H4 (cell line): Measurements from ENCODE around the gene TMEM218. TPM values are rescaled to one million over a fixed set of nuclear protein-coding genes. Genes with fewer than 3 reads are reported as not detected.

Source experiments
- DNase-seq: peaks from one replicate; pipeline ENCODE4 v3.0.0-alpha.2; 2015; ENCODE audit warnings: low spot score
- total RNA-seq: library from RNA; depleted of rRNA; stranded (reverse); fragments of >200 nt; shearing (Covaris generic); gene quantifications from 2 replicates; pipeline ENCODE4 v1.2.3, GENCODE V29; 2014; rRNA removed

Gene TMEM218
- 34.3 and 38.1 TPM in 2 replicates for total RNA-seq

DNA sequence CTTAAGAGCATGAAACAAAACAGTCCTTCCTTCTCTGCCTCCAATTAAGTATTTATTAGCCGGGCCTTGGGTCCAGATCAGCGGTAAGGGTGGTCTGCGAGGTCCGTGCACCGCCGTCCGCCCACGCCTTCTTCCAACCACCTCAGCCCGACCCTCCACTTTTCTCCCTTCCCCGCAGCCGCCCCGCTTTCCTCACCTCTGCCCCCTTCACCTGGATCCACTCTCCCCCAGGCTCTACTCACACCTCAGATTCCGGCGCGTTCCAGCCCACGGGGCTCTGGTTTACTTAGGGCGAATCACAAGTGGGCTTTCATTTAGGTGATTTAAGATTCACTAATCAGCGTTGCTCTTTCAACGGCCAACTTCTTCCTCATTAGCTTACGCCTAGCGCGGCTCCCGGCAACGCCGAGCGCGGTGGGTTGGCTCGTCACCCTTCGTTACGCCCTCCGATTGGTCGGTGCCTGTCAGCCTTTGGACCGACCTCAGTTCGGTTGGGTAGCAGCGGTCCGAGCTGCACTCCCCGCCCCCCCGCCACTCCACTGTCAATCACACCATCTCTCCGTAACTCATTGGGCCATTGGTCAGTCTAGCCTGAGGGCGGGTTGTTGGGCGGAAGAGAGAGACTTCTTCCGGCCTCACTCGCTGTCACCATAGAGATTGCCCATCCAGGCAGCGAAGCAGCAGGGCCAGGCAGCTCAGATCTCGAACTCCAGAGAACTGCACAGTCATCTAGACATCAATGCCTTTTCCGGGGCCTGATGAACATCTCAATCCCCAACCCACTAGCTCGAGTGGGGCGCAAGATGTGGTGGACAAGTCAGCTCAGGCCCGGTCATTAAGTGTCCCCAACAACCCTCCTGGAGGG is at the start of gene TMEM218:
Gene TMEM218, minus strand, starts transcription at position 284 of the 865 bp plus-strand sequence. CDS start 9,385 bp downstream, outside the sequence.
- DNase-seq, result peak; percentile 100

DNA sequence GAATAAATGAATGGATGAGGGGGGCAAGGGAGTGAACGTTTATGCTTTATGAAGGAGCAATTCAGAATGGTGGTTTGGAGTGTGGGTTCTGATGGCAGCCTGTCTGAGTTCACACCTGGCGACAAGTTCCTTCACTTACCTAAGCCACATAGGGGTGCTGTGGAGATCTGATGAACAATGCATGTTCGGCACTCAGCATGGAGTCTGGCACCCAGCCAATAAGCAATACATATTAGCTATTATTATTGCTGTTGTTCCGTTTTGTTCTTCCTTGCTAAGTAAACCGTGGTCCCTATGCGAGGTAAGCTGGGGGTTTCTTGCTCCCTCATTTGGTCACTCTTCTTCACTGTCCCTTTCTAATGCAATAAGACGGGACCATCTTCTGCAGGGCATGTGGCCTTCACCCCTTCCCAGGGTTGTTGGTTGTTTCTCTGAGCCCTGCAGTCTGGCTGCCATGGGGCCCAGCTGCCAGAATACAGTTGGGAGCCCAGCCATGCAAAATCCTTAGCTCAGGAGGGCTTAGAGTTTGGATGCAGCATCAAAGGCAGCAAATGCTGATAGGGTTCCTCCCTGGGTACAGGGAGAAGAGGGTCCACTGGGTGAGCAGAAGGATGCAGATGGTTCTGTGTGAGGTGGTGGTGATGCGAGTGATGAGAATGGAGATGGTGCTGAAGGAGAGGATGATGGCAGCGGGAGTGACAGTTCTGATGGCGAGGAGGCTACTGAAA is 46.7 kb upstream of the TMEM218 start:
- no peak for DNase-seq

DNA sequence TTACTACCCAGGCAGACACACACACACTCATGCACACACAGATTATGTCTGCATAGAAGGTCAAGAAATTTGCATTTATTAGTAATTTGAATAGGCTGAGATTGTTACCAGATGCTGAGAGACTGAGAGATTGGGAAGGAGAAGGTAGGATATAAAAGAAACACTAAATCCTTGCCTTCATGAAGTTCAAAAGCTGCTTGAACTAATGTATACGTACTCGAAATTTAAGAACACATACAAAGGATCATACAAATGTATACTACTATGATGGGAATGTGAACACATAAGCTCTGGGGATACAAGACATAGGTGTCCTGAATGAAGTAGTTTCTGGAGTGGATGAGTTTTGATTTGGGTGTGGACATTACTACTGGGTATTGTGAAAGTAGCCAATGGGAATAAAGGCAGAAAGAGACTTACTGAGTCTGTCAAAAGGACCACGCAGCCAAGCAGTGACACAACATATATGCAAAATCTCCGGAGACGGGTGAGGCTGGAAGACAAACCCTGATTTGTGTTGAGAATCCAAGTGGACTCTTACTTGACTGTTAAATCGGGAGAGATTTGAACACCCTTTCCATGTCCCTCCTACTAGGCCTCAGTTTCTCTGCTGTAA is 45.8 kb upstream of the TMEM218 start:
- no peak for DNase-seq

GRCh38 chr11:125156346-125157117 is 45.1 kb upstream of the TMEM218 start:
- no peak for DNase-seq

DNA sequence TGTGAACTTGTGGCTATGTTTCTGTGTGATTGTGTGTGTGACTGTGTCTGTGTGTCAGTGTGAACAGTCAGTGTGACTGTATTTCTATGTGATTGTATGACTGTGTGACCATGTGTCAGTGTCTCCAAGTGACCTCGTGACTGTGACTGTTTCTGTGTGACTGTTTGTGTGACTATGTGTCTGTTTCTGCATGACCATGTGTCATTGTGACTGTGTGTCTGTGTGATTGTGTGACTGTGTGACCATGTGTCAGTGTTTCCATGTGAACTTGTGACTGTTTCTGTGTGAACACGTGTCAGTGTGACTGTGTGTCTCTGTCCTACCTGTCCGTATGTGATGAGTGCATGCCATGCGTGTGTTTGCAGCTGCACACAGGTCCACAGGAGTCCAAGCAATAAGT is 44.3 kb upstream of the TMEM218 start:
- DNase-seq, result no peak

DNA sequence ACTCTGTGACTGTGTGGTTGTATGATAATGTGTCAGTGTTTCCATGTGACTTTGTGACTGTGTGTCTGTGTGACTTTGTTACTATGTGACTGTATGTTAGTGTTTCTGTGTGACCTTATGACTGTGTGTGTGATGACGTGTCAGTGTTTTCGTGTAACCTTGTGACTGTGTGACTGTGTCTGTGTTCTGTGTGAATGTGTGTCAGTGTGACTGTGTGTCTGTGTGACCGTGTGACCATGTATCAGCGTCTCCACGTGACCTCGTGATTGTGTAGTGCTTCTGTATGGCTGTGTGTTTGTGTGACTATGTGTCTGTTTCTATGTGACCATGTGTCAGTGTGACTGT is 43.6 kb upstream of the TMEM218 start:
- no peak for DNase-seq

- no peak for DNase-seq
Observed at GRCh38 chr11:125154378-125155099, 43.1 kb upstream of the TMEM218 start.

- no peak for DNase-seq
Observed at GRCh38 chr11:125153837-125154236, 42.4 kb upstream of the TMEM218 start.

GRCh38 chr11:125148743-125149142 is 37.3 kb upstream of the TMEM218 start:
- DNase-seq, result no peak

DNA sequence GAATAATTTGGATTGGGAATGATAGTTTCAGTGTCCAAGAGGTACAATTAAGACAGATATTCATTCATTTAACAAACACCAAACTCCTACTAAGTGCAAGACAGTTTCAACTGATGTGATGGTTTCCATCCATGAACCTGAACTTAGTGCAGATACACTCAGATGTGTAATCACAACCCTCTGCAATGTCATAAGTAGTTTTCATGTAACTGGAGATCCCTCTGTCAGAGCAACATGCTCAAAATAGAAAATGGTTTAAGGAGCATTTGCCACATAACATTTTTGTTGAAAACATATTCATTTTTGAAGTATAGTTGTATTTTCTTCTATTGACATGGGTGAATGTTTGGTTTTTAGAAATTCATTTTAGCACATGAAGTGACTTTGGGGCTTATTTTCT is 36.6 kb upstream of the TMEM218 start:
- DNase-seq, result no peak

DNA sequence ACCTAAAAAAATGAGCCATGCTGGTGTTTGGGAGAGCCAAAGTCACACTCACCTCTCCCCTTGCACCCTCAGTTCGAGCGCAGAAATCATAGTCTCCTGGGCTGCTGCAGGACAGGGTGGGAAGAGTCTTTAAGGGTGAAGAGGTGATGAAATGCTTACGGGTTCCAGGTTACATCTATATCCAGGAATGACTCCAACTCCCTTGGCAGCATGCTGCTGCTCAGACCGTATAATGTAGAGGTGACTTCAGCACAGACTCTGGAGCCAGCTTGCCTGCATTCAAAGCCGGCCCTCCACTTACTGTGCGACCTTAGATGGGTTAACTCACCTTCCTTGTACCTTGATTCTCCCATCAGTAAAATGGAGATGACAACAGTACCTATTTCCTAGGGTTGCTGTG is 35.9 kb upstream of the TMEM218 start:
- DNase-seq, result no peak

DNA sequence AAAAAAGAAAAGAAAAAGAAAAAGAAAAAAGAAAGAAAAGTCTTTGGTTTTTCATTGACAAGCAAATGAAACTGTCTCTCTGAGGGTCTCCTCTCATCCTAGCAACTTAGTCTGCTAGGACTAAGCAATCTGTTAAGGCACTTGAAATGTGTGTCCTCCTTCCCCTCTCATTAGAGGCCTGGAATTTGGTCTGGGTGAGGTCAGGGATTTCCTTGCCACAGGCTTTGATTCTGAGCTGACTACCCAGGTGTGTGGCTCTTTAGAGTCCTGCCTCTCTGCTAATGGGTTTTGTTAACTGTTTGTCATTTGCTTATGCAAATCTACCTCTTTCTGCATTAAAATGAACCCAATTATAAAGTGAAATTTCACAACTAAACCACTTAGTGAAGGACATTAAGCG is 34.8 kb upstream of the TMEM218 start:
- no peak for DNase-seq

DNA sequence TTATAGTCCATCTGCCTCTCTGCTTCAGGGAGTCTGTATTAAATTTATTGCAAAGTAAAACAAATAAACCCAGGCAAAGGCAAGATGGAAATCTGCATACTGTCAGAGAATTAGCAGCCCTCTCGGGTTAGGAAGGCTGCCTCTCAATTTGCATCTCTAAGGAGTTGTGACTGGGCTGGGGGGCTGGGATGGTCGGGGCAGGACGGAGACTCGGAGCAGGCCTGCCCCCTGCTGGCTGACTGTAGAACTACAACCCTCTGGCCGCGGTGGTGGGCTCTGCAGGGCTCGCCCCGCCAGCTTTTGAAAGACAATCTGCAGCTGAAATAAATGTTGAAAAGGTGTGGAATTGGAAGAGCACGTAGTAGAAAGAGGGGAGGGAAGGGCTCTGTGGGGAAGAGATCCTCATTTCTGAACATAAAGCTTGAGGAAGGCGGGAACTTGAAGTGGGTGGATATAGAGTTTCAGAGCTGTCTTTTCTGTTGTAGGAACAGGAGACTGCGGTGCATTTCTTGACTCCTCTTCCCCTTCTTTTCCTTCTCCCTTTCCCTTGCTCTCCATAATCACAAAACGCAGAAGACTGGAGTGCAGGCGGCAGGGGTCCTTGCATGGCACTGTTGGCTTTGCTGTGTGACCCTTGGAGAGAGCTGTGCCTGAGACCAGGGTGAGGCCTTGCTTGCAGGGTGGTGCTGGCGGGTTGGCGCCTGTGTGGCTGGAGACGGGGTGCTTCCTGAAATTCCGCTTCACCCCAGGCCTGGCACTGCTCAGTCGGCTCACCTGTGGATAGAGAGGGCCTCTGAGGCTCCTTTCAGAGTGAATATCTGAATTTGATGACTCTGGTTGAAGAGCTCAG is 30.5 kb upstream of the TMEM218 start:
- no peak for DNase-seq

DNA sequence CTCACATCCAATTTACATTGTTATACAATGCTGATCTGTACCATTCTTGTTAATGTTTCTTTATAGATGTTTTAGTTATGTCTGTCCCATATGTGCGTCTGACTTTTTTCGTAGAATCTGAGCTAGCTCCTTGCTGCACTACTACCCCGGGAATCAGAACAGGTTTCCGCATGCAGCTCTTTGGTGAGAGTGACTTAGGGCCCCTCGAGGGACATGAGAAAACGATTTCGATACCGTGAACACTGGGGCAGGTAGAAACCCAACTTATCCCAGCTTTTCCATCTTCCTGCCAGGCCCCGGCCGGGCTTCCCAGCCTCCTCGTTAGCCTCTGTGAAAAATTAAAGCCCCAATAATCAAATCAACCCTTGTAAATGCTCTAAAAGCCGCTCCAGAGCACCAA is 29.8 kb upstream of the TMEM218 start:
- DNase-seq, result no peak

DNA sequence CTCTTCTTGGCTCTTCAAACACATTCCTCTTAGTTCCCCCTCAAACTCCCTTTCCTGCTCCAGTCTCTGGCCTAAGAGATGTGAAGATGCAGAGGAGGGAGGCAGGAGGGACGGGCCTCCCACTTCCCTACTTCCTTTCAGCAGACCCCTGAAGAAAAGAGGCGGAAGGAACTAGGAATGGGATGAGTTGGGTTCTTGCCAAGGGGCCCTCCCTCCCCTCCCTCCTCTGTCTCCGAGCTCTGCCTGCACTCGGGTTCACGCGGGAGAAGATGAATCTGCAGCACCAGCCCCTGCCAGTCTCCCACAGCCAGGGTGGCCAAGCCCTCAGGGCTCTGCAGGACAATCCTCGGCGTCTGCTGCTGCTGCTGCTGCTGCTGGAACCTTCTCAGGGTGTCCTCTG is 28.8 kb upstream of the TMEM218 start:
- DNase-seq, result no peak

- DNase-seq, result no peak
Observed at GRCh38 chr11:125139778-125140177, 28.4 kb upstream of the TMEM218 start.

GRCh38 chr11:125138966-125139365 is 27.5 kb upstream of the TMEM218 start:
- DNase-seq, result no peak

DNA sequence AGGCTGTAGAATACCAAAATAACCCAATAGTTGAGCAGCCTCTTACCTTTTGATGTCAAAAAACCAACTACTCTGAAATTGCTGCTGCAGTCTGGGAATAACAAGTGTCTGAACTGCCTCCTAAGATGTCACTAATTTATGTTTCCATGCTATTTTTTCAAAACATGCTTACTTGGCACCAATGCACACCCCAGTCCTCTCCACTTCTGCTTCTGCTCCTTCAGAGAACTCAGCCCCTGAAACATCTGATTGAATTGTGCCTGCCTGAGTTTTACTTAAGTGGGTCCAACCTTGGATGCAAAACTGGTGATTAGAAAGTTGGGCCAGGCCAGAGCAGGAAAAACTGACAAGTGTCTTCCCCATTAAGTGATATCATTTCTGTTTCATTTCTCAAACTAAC is 24.6 kb upstream of the TMEM218 start:
- no peak for DNase-seq

GRCh38 chr11:125132596-125132995 is 21.2 kb upstream of the TMEM218 start:
- DNase-seq, result no peak

DNA sequence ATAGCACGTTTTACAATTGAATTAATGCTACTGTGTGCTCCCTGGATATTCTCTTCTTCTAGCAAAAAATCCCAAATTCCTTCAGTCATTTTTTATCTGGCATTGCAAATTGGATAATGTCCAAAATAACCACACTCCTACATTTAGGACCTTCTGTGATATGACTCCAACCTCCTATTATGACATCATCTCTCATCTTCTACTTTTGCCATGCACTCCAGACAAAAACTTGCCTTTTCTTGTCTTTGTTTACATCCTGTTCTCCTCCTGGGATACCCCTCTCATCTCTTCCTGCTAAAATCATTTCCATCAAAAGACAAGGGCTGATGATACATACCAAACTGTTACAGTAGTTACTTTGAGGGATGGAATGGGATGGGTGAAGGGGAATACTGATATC is 20.6 kb upstream of the TMEM218 start:
- DNase-seq, result no peak
